Pancreas (tissue), 10 donors: ENCODE measurements around the gene AK8. TPM values are rescaled to one million over a fixed set of nuclear protein-coding genes. Genes with fewer than 3 reads are reported as not detected.
A peak's percentile ranks its signal among the peaks of the same experiment; 100 is the strongest.

ENCODE experiments used
- ATAC-seq, 4 donors: fragments of 200-7000 bp; cut with Tn5 transposase; one replicate each; pipeline versions ENCODE4 v1.8.0 to v1.9.1; 2020; ENCODE audit warnings: mild to moderate bottlenecking in 4 of 4, moderate library complexity in 4 of 4
- DNase-seq, 6 donors: peaks; one replicate each; pipeline ENCODE4 v3.0.0-alpha.2; 2020
- FAIRE-seq: peaks from 2 replicates; lab custom pipeline; 2012; peaks lifted over from hg19 to GRCh38; lab: Jason Lieb, UNC
- H3K27ac ChIP-seq, 4 donors: fragments of 200-600 bp; sonication (generic); 1 replicate in 3 of 4; 2 replicates in 1 of 4; pipeline versions ENCODE4 v1.5.0 to v1.8.0; 2020
- H3K27me3 ChIP-seq, 4 donors: fragments of 200-600 bp; one replicate each; pipeline ENCODE4 v1.8.0; 2021
- H3K36me3 ChIP-seq, 3 donors: fragments of 200-600 bp; sonication (generic) in 1 of 3; one replicate each; pipeline versions ENCODE4 v1.5.0 to v1.8.0; 2020 to 2021
- H3K4me1 ChIP-seq, 3 donors: fragments of 200-600 bp; one replicate each; pipeline ENCODE4 v1.8.0; 2021
- H3K4me3 ChIP-seq, 4 donors: fragments of 200-600 bp; sonication (generic) in 2 of 4; one replicate each; pipeline versions ENCODE4 v1.5.0 to v1.8.0; 2020 to 2021
- H3K9me3 ChIP-seq, 4 donors: fragments of 200-600 bp; one replicate each; pipeline ENCODE4 v1.8.0; 2021
- WGBS, 2 donors: extraction: QIAGEN DNeasy Blood & Tissue Kit; methylation state at CpG; one replicate each; pipeline ENCODE4 v1.1.7; 2013; 5-methylcytosine and 5-hydroxymethylcytosine counted together
- intact Hi-C, 3 donors: fragments of 100-400 bp; cut with DNase I; formaldehyde crosslinking; loops; one replicate each; pipeline versions ENCODE4 v1.11.1 to v1.14.2; 2022
- polyA plus RNA-seq, 2 donors: library from polyadenylated mRNA; stranded (reverse); fragments of 200-250 nt; gene quantifications; one replicate each; pipeline ENCODE4 v1.2.3, GENCODE V29; 2013
- total RNA-seq, 6 donors: library from RNA; stranded (reverse); fragmentation: NEBNext Ultra II Directional in 4 of 6; extraction: Animal tissue kit (Norgen Biotek cat#: 25700) in 4 of 6; gene quantifications; one replicate each; pipeline versions ENCODE4 v1.2.1 to v1.2.4, GENCODE V29; 2021 to 2023
- TF ChIP-seq, protein P1 (sequence below), 4 donors: fragments of 200-600 bp; sonication (generic) in 3 of 4; IDR thresholded peaks; one replicate each; pipeline versions ENCODE4 v1.5.0 to v1.8.0; 2021; ENCODE audit warnings: antibody characterized with exemption in 4 of 4
- donor health status: healthy with polysubstance abuse.
- donor health status: DM: no; HTN: no; CAD: no; lungs with moderate emphysema.
- donor health status: DM: no; HTN: no; CAD: no.
- donor health status: control.
- donor health status: control.
- donor health status: Bipolar disorder and iron deficiency.
- donor health status: DM: yes; HTN: yes; CAD: no.
- donor health status: DM: no; HTN: no; CAD: no.
- donor health status: DM: no; HTN: no; CAD: no.
- donor health status: DM: yes; HTN: yes; CAD: no.

The AK8 gene
- total and polyA plus RNA-seq, 8 donors: 0.19 to 1.0 (median 0.67) TPM

DNA sequence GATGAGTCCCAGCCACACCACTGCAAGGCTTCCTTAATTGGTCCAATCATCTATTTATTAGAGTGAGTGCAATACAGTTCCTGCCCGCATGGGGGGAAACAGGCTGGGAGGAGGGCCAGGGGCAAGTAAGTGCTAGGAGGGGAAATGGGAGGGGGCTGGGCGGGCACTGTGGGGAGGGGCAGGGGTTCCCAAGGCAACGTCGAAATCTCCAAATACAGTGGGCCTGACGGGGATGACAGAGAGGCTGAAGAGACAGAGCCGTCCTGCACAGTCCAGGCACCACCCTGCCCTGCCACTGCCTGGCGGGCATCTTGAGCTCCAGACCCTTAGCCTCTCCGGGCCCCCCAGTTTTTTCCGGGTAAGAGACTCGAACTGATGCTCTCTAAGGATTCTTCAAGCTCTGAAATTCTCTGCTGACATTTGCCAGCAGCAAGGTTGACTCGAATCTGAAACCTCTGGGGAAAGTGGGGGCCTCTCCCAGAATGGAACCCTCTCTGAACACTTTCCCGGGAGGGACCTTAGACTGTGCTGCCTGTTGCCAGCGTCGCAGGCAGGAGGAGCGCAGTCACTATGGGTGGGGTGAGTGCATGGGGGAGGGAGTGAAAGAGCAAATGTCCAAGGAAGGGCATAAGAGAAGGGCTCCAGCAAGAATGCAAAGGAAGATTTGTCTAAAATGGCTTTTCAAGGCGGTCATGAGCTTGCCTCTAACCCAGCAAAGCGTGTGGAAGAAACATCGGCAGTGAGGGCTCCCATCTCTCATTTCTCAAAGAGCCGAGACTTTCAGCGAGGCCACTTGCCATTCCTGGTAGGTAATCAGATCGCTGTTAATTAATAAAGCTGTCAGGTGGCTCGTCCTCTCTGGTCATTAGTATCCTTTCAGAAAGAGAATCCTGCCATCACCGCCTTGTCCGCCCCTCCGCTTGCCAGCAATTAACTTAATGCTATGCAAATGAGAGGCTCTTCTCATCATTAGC lies 108.9 kb downstream of the AK8 start:
- H3K4me1 ChIP-seq: peaks cover 0 to 6% (median 0%) of the 10 kb centered on the region in 3 donors
- intact Hi-C loops: no loop called here
- ATAC-seq (peak; percentile 71 to 83 (median 78)), DNase-seq (peak; percentile 37 to 73 (median 54)), FAIRE-seq (no peak)
- TF ChIP-seq, protein P1, sequence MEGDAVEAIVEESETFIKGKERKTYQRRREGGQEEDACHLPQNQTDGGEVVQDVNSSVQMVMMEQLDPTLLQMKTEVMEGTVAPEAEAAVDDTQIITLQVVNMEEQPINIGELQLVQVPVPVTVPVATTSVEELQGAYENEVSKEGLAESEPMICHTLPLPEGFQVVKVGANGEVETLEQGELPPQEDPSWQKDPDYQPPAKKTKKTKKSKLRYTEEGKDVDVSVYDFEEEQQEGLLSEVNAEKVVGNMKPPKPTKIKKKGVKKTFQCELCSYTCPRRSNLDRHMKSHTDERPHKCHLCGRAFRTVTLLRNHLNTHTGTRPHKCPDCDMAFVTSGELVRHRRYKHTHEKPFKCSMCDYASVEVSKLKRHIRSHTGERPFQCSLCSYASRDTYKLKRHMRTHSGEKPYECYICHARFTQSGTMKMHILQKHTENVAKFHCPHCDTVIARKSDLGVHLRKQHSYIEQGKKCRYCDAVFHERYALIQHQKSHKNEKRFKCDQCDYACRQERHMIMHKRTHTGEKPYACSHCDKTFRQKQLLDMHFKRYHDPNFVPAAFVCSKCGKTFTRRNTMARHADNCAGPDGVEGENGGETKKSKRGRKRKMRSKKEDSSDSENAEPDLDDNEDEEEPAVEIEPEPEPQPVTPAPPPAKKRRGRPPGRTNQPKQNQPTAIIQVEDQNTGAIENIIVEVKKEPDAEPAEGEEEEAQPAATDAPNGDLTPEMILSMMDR (IDR thresholded peaks at IDR 0.05): peak in 2 of 4 donors; percentile 25 to 37
- no peaks in the 10 kb centered on the region for H3K27me3 ChIP-seq
- H3K27ac ChIP-seq: peak overlapping the region; percentile 43 to 88 (median 73)
- no peaks in the 10 kb centered on the region for H3K9me3 ChIP-seq
- H3K4me3 ChIP-seq: peak overlapping the region; percentile 54 to 75 (median 63)
- WGBS, 2 donors: 1 to 2% methylated on average over 25 of the region's 25 CpGs
- H3K36me3 ChIP-seq: no peaks in the 10 kb centered on the region

GRCh38 chr9:132763574-132763973 lies 114.5 kb downstream of the AK8 start:
- H3K36me3 ChIP-seq: no peaks in the 10 kb centered on the region
- 75% methylated on average over 3 of the region's 3 CpGs for WGBS, 2 donors
- DNase-seq: no peak
- H3K27ac ChIP-seq: no peak overlapping the region
- no peak overlapping the region for H3K4me3 ChIP-seq
- no peak for ATAC-seq
- H3K27me3 ChIP-seq: no peaks in the 10 kb centered on the region
- no peaks in the 10 kb centered on the region for H3K9me3 ChIP-seq
- no peaks in the 10 kb centered on the region for H3K4me1 ChIP-seq
- no peak for FAIRE-seq
- intact Hi-C loops: no loop called here
- TF ChIP-seq, protein P1 (IDR thresholded peaks at IDR 0.05): no peak

DNA sequence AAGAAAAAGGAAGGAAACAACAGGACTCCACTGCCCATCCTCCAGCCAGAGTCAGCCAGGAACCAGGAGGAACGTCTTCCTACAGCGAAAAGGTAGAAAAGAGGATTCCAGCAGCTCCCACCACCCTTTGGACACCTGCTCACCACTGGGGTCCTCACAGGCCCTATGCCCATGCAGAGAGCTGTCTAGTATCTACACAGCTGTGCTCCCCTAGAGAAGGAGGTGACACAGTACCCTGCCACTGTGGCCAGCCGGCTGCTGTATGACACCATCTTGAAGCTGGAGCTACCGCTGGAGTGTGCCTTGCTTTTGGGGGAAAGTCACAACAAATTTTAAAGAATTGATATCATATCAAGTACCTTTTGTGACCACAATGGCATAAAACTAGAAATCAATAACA lies 115.2 kb downstream of the AK8 start:
- no peaks in the 10 kb centered on the region for H3K4me1 ChIP-seq
- H3K9me3 ChIP-seq: no peaks in the 10 kb centered on the region
- FAIRE-seq (no peak), DNase-seq (no peak), ATAC-seq (no peak)
- H3K4me3 ChIP-seq: no peak overlapping the region
- intact Hi-C loops: no loop called here
- no peaks in the 10 kb centered on the region for H3K27me3 ChIP-seq
- no peak overlapping the region for H3K27ac ChIP-seq
- WGBS, 2 donors: 88 to 92% methylated on average over 4 of the region's 4 CpGs
- TF ChIP-seq, protein P1 (IDR thresholded peaks at IDR 0.05): no peak
- H3K36me3 ChIP-seq: no peaks in the 10 kb centered on the region

- Histone ChIP-seq H3K9me3 (no peaks in the 10 kb centered on the region), H3K4me1 (no peaks in the 10 kb centered on the region), H3K4me3 (no peak overlapping the region), H3K27ac (no peak overlapping the region), H3K27me3 (no peaks in the 10 kb centered on the region), H3K36me3 (no peaks in the 10 kb centered on the region)
- ATAC-seq (no peak), FAIRE-seq (no peak), DNase-seq (no peak)
- TF ChIP-seq, protein P1 (IDR thresholded peaks at IDR 0.05): no peak
- WGBS, 2 donors: 57 to 75% methylated on average over 1 of the region's 1 CpG
- intact Hi-C loops: no loop called here
Measured at GRCh38 chr9:132761602-132762001, 116.5 kb downstream of the AK8 start.

DNA sequence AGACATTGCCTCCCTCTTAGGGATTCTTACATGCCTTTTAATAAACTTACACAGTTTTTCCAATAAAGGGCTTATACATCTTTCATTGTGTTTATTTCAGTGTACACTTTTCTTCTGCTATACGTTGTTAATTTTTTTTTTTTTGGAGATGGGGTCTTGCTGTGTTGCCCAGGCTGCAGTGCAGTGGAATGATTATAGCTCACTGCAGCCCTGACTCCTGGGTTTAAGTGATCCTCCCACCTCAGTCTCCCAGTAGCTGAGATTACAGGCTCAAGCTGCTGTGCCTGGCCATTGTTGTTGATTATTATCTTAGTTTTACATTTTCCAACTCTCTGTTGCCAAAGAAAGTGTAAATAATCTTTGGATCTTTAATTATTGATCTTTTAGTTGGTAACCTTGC lies 118.0 kb downstream of the AK8 start:
- no peak for FAIRE-seq
- no peaks in the 10 kb centered on the region for H3K36me3 ChIP-seq
- H3K27me3 ChIP-seq: no peaks in the 10 kb centered on the region
- TF ChIP-seq, protein P1 (IDR thresholded peaks at IDR 0.05): no peak
- no peak overlapping the region for H3K27ac ChIP-seq
- no peak overlapping the region for H3K4me3 ChIP-seq
- no peak for DNase-seq
- no peaks in the 10 kb centered on the region for H3K4me1 ChIP-seq
- intact Hi-C loops: no loop called here
- 60 to 76% methylated on average over 1 of the region's 1 CpG for WGBS, 2 donors
- ATAC-seq: no peak
- H3K9me3 ChIP-seq: no peaks in the 10 kb centered on the region
